Measurements from ENCODE around the gene TMX4.
"Not testable (repeated sequence)": the region's sequence is repeated elsewhere in the genome, so short reads cannot be mapped to it uniquely, and the experiment has no call there.

Gene TMX4

GRCh38 chr20:8019246-8019997 lies at the start of gene TMX4:
Gene TMX4 (minus strand): TSS chr20:8019761. CDS start chr20:8019613, 148 bp downstream.
- peak; percentile 97 to 99 for DNase-seq

- DNase-seq: no peak
Observed at GRCh38 chr20:8067082-8067481, 47.5 kb upstream of the TMX4 start.

GRCh38 chr20:8066662-8067061 lies 47.1 kb upstream of the TMX4 start:
- no peak for DNase-seq

GRCh38 chr20:8065691-8066090 lies 46.1 kb upstream of the TMX4 start:
- DNase-seq: no peak

- DNase-seq: no peak
Observed at GRCh38 chr20:8062756-8063155, 43.2 kb upstream of the TMX4 start.

GRCh38 chr20:8061861-8062518 lies 42.4 kb upstream of the TMX4 start:
- no peak for DNase-seq

GRCh38 chr20:8060977-8061376 lies 41.4 kb upstream of the TMX4 start:
- no peak for DNase-seq

- peak; percentile 84 to 88 for DNase-seq
Observed at GRCh38 chr20:8057871-8058270, 38.3 kb upstream of the TMX4 start.

- no peak for DNase-seq
Observed at GRCh38 chr20:8055096-8055495, 35.5 kb upstream of the TMX4 start.

GRCh38 chr20:8050157-8050837 lies 30.7 kb upstream of the TMX4 start:
- no peak for DNase-seq

- DNase-seq: no peak
Observed at GRCh38 chr20:8049310-8049709, 29.7 kb upstream of the TMX4 start.

- DNase-seq: no peak
Observed at GRCh38 chr20:8045946-8046345, 26.4 kb upstream of the TMX4 start.

- peak; percentile 69 to 80 for DNase-seq
Observed at GRCh38 chr20:8043687-8044282, 24.2 kb upstream of the TMX4 start.

GRCh38 chr20:8039042-8039441 lies 19.5 kb upstream of the TMX4 start:
- peak in 1 of 2 experiments; percentile 13 for DNase-seq

GRCh38 chr20:8036771-8037170 lies 17.2 kb upstream of the TMX4 start:
- no peak for DNase-seq

- DNase-seq: no peak
Observed at GRCh38 chr20:8033151-8033841, 13.7 kb upstream of the TMX4 start.

- DNase-seq: no peak
Observed at GRCh38 chr20:8032499-8032898, 12.9 kb upstream of the TMX4 start.

GRCh38 chr20:8031539-8031938 lies 12.0 kb upstream of the TMX4 start:
- not testable (repeated sequence) for DNase-seq

GRCh38 chr20:8021541-8022269 lies 2.1 kb upstream of the TMX4 start:
- DNase-seq: no peak

- no peak for DNase-seq
Observed at GRCh38 chr20:8020314-8021079, 936 bp upstream of the TMX4 start.

GRCh38 chr20:8019998-8020247 lies 362 bp upstream of the TMX4 start:
- DNase-seq: no peak

GRCh38 chr20:8018958-8019245 lies 659 bp downstream of the TMX4 start:
- DNase-seq: peak; percentile 75 to 79
